OCI-LY7 (cell line): ENCODE measurements around the gene KRTAP19-1. TPM values are rescaled to one million over a fixed set of nuclear protein-coding genes. Genes with fewer than 3 reads are reported as not detected.

Experiments used
- BruUV-seq: library from RNA; stranded (reverse); fragments of 400-500 nt; replicated peaks from 2 replicates; lab custom pipeline; 2021; lab: Mats Ljungman, UMichigan
- CTCF ChIA-PET: fragments of 300-600 bp; sonication (Branson Sonifier 250); formaldehyde crosslinking; loops from one replicate; lab custom pipeline; 2022; ENCODE audit warnings: antibody characterized with exemption; ENCODE audit not compliant: unreplicated experiment; lab: Charles Lee
- POLR2A ChIA-PET: fragments of 300-600 bp; sonication (Branson Sonifier 250); formaldehyde crosslinking; loops from one replicate; lab custom pipeline; 2022; ENCODE audit warnings: antibody characterized with exemption; lab: Charles Lee
- DNase-seq: peaks from one replicate; pipeline ENCODE4 v3.0.0-alpha.2; 2015; ENCODE audit warnings: low spot score
- H2AFZ ChIP-seq: fragments of 200-600 bp; sonication (generic), shearing (Covaris generic); 2 replicates; pipeline ENCODE4 v1.6.1; 2014; ENCODE audit warnings: mild to moderate bottlenecking, antibody characterized with exemption, low read length, moderate library complexity
- H3K27ac ChIP-seq: fragments of 200-600 bp; sonication (generic); 2 replicates; pipeline ENCODE4 v1.5.1; 2014; ENCODE audit warnings: mixed run types, low read depth, mild to moderate bottlenecking, moderate library complexity, low read length, inconsistent platforms; ENCODE audit not compliant: poor library complexity, severe bottlenecking
- H3K36me3 ChIP-seq: fragments of 200-600 bp; sonication (generic); 2 replicates; pipeline ENCODE4 v1.6.1; 2014; ENCODE audit warnings: mild to moderate bottlenecking, antibody characterized with exemption, low read length, moderate library complexity, mixed read lengths; ENCODE audit not compliant: insufficient read depth
- H3K4me1 ChIP-seq: fragments of 200-600 bp; sonication (generic); 2 replicates; pipeline ENCODE4 v1.5.1; 2014; ENCODE audit warnings: mild to moderate bottlenecking, low read length; ENCODE audit not compliant: insufficient read depth, poor library complexity, severe bottlenecking
- H3K4me2 ChIP-seq: fragments of 200-600 bp; sonication (generic); 2 replicates; pipeline ENCODE4 v1.6.1; 2014; ENCODE audit warnings: mild to moderate bottlenecking, low read length
- H3K4me3 ChIP-seq: fragments of 200-600 bp; sonication (generic); 2 replicates; pipeline ENCODE4 v1.5.1; 2014; ENCODE audit warnings: mild to moderate bottlenecking, low read depth, low read length; ENCODE audit not compliant: poor library complexity, severe bottlenecking
- H3K79me2 ChIP-seq: fragments of 200-600 bp; sonication (generic); 2 replicates; pipeline ENCODE4 v1.6.1; 2016; ENCODE audit warnings: low read depth, mild to moderate bottlenecking, low read length, moderate library complexity, mixed read lengths; ENCODE audit not compliant: insufficient read depth
- H3K9me2 ChIP-seq: fragments of 200-600 bp; sonication (generic); 2 replicates; pipeline ENCODE4 v1.6.1; 2016; ENCODE audit warnings: mild to moderate bottlenecking, low read length, mixed read lengths; ENCODE audit not compliant: insufficient read depth
- H3K9me3 ChIP-seq: fragments of 200-600 bp; sonication (generic); 2 replicates; pipeline ENCODE4 v1.6.1; 2014; ENCODE audit warnings: mild to moderate bottlenecking, mixed run types, low read length, mixed read lengths
- H4K20me1 ChIP-seq: fragments of 200-600 bp; sonication (generic); 2 replicates; pipeline ENCODE4 v1.6.1; 2014; ENCODE audit warnings: mild to moderate bottlenecking, antibody characterized with exemption, low read length, moderate library complexity, mixed read lengths; ENCODE audit not compliant: insufficient read depth
- CTCF ChIP-seq: fragments of 200-600 bp; sonication (generic); conservative IDR thresholded peaks from 2 replicates; pipeline ENCODE4 v1.5.1; 2014; ENCODE audit warnings: mild to moderate bottlenecking, antibody characterized with exemption, low read length, moderate library complexity, mixed read lengths
- EZH2phosphoT487 ChIP-seq: fragments of 200-600 bp; sonication (generic); IDR thresholded peaks from 2 replicates; pipeline ENCODE4 v1.6.1; 2018; ENCODE audit warnings: low read depth, borderline replicate concordance, mild to moderate bottlenecking, mixed run types, antibody characterized with exemption, low read length, moderate library complexity, mixed read lengths
- intact Hi-C: fragments of 100-400 bp; cut with micrococcal nuclease; formaldehyde crosslinking; loops from one replicate; pipeline ENCODE4 v1.10.0; 2022; ENCODE audit not compliant: unreplicated experiment
- total RNA-seq, 2 experiments: library from RNA; depleted of rRNA in 1 of 2; stranded (reverse); fragments of >200 nt in 1 of 2; shearing (Covaris generic) in 1 of 2; gene quantifications; 2 replicates each; pipeline ENCODE4 v1.2.3, GENCODE V29; 2014 to 2022

The KRTAP19-1 gene
- total RNA-seq, 2 experiments from 2014 or later: not detected

- Histone ChIP-seq H3K4me1 (no peaks in the 10 kb centered on the region), H3K79me2 (no peaks in the 10 kb centered on the region), H3K9me3 (no peaks in the 10 kb centered on the region), H3K4me3 (no peak within 1 kb of the TSS), H4K20me1 (no peaks in the 10 kb centered on the region), H3K9me2 (no peaks in the 10 kb centered on the region), H3K4me2 (no peak within 1 kb of the TSS), H3K27ac (no peak within 1 kb of the TSS), H2AFZ (no peak within 1 kb of the TSS), H3K36me3 (no peaks in the 10 kb centered on the region)
- ChIA-PET CTCF (no interaction called here), POLR2A (no interaction called here)
- no peak for TF ChIP-seq EZH2phosphoT487
- no peak for TF ChIP-seq CTCF
- no TSS peak for BruUV-seq
- intact Hi-C loops: no loop called here
- no peak for DNase-seq
These were observed 40.2 kb downstream of the KRTAP19-1 start, which contains the start of gene KRTAP15-1 for GRCh38 chr21:30439975-30440374. KRTAP15-1 (plus strand) TSS chr21:30440275; CDS start chr21:30440328, 53 bp downstream.

- intact Hi-C loops: no loop called here
- CTCF ChIA-PET: no interaction called here
- BruUV-seq: no TSS peak
These were observed 43.1 kb downstream of the KRTAP19-1 start for GRCh38 chr21:30437010-30437565.

More at GRCh38 chr21:30437010-30437565, 43.1 kb downstream of the KRTAP19-1 start:
- POLR2A ChIA-PET: no interaction called here
- Histone ChIP-seq H4K20me1 (no peaks in the 10 kb centered on the region), H3K9me3 (no peaks in the 10 kb centered on the region), H3K9me2 (no peaks in the 10 kb centered on the region), H3K4me1 (no peaks in the 10 kb centered on the region), H3K79me2 (no peaks in the 10 kb centered on the region), H2AFZ (no peak overlapping the region), H3K4me2 (no peak overlapping the region), H3K27ac (no peak overlapping the region), H3K36me3 (no peaks in the 10 kb centered on the region), H3K4me3 (no peak overlapping the region)
- no peak for DNase-seq
- TF ChIP-seq CTCF (no peak), EZH2phosphoT487 (no peak)
